Ovary (tissue), 3 donors: ENCODE measurements around the gene DDX54.

ENCODE experiments used
- CTCF ChIP-seq, 3 donors: fragments of 450-650 bp in 2 of 3; fragments of 200-600 bp in 1 of 3; IDR thresholded peaks; one replicate each; pipeline versions ENCODE4 v1.5.1 to v1.8.0; 2016 to 2022; ENCODE audit warnings: antibody characterized with exemption in 3 of 3, mild to moderate bottlenecking in 1 of 3
- POLR2A ChIP-seq: fragments of 450-650 bp; IDR thresholded peaks from one replicate; pipeline ENCODE4 v1.6.1; 2017; ENCODE audit warnings: antibody characterized with exemption, mild to moderate bottlenecking, moderate library complexity
- donor health status: DM: no; HTN: no; CAD: no.

GRCh38 chr12:113134071-113134470 lies 51.2 kb downstream of the DDX54 start:
- no peak for TF ChIP-seq CTCF (IDR thresholded peaks at IDR 0.05)
- TF ChIP-seq POLR2A = no peak
